ENCODE results near the gene TTC19.
A peak's percentile ranks its signal among the peaks of the same experiment; 100 is the strongest.

Gene TTC19
- 10.1 to 41.1 (median 26.9) reads per million in 17 experiments for total RNA-seq

GRCh38 chr17:15999141-15999973 lies at the start of gene TTC19, which contains the start of gene ZSWIM7:
TSS of gene TTC19 (plus strand) at chr17:15999824. CDS start at chr17:15999849, 25 bp downstream.
TSS of gene ZSWIM7 (minus strand) at chr17:15999704. CDS start at chr17:15999594, 110 bp downstream.
- peak; percentile 97 to 99 (median 98) for DNase-seq

GRCh38 chr17:15951368-15952047 lies 48.1 kb upstream of the TTC19 start:
- no peak for DNase-seq

- no peak for DNase-seq
Measured at GRCh38 chr17:15952048-15952532, 47.5 kb upstream of the TTC19 start.

GRCh38 chr17:15952916-15953790 lies 46.5 kb upstream of the TTC19 start:
- DNase-seq, result no peak

- peak; percentile 77 to 93 (median 87) for DNase-seq
Measured at GRCh38 chr17:15954222-15954621, 45.4 kb upstream of the TTC19 start.

- DNase-seq, result no peak
Measured at GRCh38 chr17:15955793-15956541, 43.7 kb upstream of the TTC19 start.

- DNase-seq, result no peak
Measured at GRCh38 chr17:15957206-15957605, 42.4 kb upstream of the TTC19 start.

GRCh38 chr17:15957608-15958307 lies 41.9 kb upstream of the TTC19 start:
- DNase-seq, result no peak

GRCh38 chr17:15958484-15958854 lies 41.2 kb upstream of the TTC19 start:
- DNase-seq, result peak in 1 of 4 experiments; percentile 22

GRCh38 chr17:15963670-15964110 lies 35.9 kb upstream of the TTC19 start:
- peak in 1 of 4 experiments; percentile 28 for DNase-seq

- DNase-seq, result no peak
Measured at GRCh38 chr17:15965528-15965927, 34.1 kb upstream of the TTC19 start.

GRCh38 chr17:15966183-15966878 lies 33.3 kb upstream of the TTC19 start:
- DNase-seq, result peak; percentile 49 to 72 (median 57)

- peak in 1 of 4 experiments; percentile 45 for DNase-seq
Measured at GRCh38 chr17:15966879-15967248, 32.8 kb upstream of the TTC19 start.

- no peak for DNase-seq
Measured at GRCh38 chr17:15967706-15968399, 31.8 kb upstream of the TTC19 start.

- no peak for DNase-seq
Measured at GRCh38 chr17:15969463-15969862, 30.2 kb upstream of the TTC19 start.

GRCh38 chr17:15970500-15970899 lies 29.1 kb upstream of the TTC19 start:
- no peak for DNase-seq

- DNase-seq, result peak in 1 of 4 experiments; percentile 19
Measured at GRCh38 chr17:15971098-15971678, 28.4 kb upstream of the TTC19 start.

- DNase-seq, result no peak
Measured at GRCh38 chr17:15971882-15972281, 27.7 kb upstream of the TTC19 start.

- no peak for DNase-seq
Measured at GRCh38 chr17:15972497-15972951, 27.1 kb upstream of the TTC19 start.
